ENCODE measurements around the gene DBP.

Gene DBP

DNA sequence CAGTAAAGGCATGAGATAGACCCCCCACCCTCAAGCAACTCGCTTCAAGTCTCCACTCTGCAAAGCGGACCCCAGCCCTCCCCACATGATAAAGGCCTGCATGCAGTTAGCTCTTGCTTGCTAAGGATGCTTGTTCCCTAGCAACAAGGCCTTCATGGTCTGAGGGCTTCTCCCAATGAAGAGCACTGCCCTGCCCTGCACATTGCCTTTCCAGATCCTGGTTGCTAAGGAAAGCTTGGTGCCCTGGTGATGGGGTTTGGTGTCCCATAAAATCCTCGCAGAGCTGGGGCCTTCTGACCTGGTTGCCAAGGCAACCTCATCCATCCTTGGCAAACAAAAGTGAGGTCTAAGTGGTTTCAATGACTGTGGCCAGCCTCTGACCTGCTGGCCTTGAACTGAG lies 6.0 kb downstream of the DBP start:
- in situ Hi-C loops (cut with MboI; ENCODE audit: low pct_unique_long_range_greater_than_20kb, low sequenced_read_pairs), result no loop called here

GRCh38 chr19:48630296-48631063 lies 6.7 kb downstream of the DBP start:
- in situ Hi-C loops (cut with MboI; ENCODE audit: low pct_unique_long_range_greater_than_20kb, low sequenced_read_pairs), result no loop called here

More for the DNA sequence above, 6.0 kb downstream of the DBP start:
- no peak for DNase-seq

DNA sequence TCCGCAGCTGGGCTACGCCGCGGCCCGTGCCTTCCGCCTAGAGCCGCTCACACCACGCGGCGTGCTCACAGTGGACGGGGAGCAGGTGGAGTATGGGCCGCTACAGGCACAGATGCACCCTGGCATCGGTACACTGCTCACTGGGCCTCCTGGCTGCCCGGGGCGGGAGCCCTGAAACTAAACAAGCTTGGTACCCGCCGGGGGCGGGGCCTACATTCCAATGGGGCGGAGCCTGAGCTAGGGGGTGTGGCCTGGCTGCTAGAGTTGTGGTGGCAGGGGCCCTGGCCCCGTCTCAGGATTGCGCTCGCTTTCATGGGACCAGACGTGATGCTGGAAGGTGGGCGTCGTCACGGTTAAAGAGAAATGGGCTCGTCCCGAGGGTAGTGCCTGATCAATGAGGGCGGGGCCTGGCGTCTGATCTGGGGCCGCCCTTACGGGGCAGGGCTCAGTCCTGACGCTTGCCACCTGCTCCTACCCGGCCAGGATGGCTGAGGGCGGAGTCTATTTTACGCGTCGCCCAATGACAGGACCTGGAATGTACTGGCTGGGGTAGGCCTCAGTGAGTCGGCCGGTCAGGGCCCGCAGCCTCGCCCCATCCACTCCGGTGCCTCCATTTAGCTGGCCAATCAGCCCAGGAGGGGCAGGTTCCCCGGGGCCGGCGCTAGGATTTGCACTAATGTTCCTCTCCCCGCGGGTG lies 7.4 kb downstream of the DBP start:
- DNase-seq, result no peak
- in situ Hi-C loops (cut with MboI; ENCODE audit: low pct_unique_long_range_greater_than_20kb, low sequenced_read_pairs), result no loop called here

More at GRCh38 chr19:48630296-48631063, 6.7 kb downstream of the DBP start:
- no peak for DNase-seq

DNA sequence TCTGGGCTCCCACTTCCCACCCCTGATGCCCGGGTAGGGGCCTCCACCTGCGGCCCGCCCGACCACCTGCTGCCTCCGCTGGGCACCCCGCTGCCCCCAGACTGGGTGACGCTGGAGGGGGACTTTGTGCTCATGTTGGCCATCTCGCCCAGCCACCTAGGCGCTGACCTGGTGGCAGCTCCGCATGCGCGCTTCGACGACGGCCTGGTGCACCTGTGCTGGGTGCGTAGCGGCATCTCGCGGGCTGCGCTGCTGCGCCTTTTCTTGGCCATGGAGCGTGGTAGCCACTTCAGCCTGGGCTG lies 7.9 kb downstream of the DBP start:
- in situ Hi-C loops (cut with MboI; ENCODE audit: low pct_unique_long_range_greater_than_20kb, low sequenced_read_pairs), result no loop called here
- no peak for DNase-seq

- in situ Hi-C loops (cut with MboI; ENCODE audit: low pct_unique_long_range_greater_than_20kb, low sequenced_read_pairs), result no loop called here
- no peak for DNase-seq
These were observed 8.5 kb downstream of the DBP start for GRCh38 chr19:48628486-48629296.

- in situ Hi-C loops (cut with MboI; ENCODE audit: low pct_unique_long_range_greater_than_20kb, low sequenced_read_pairs), result no loop called here
- DNase-seq, result no peak
These were observed 9.3 kb downstream of the DBP start for GRCh38 chr19:48627865-48628314.

GRCh38 chr19:48627201-48627864 lies 9.8 kb downstream of the DBP start:
- DNase-seq, result no peak

GRCh38 chr19:48625891-48626327 lies 11.3 kb downstream of the DBP start:
- no peak for DNase-seq
- in situ Hi-C loops (cut with MboI; ENCODE audit: low pct_unique_long_range_greater_than_20kb, low sequenced_read_pairs), result no loop called here

More at GRCh38 chr19:48627201-48627864, 9.8 kb downstream of the DBP start:
- in situ Hi-C loops (cut with MboI; ENCODE audit: low pct_unique_long_range_greater_than_20kb, low sequenced_read_pairs), result no loop called here

- in situ Hi-C loops (cut with MboI; ENCODE audit: low pct_unique_long_range_greater_than_20kb, low sequenced_read_pairs), result no loop called here
- no peak for DNase-seq
These were observed 12.1 kb downstream of the DBP start for GRCh38 chr19:48624791-48625723.

DNA sequence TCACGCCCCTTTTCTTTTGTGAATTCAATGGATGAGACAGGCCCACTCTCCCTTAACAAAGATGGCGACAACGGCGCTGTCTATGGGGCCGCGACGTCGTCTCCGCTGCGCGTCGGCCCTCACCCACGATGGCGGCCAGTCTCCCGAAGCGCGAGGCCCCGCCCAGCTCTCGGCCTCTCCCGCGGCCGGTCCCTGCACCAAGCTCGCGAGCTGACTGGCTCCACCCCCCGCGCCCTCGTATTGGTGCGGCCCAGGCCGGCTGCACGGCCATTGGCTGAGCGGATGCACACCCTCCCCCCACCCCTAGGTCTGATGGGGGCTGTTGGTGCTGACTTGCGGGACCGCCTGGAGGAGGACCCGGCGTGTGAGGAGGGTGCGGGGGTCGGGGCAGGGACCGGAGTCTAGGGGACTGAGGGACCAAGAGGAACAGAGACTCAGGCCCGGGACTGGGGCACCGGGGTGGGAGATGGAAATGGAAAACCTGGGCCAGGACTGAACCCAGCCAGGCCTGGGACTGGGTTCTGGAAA lies 13.0 kb downstream of the DBP start:
- in situ Hi-C loops (cut with MboI; ENCODE audit: low pct_unique_long_range_greater_than_20kb, low sequenced_read_pairs), result no loop called here
- DNase-seq, result peak; percentile 97

- in situ Hi-C loops (cut with MboI; ENCODE audit: low pct_unique_long_range_greater_than_20kb, low sequenced_read_pairs), result no loop called here
- no peak for DNase-seq
These were observed 13.6 kb downstream of the DBP start for GRCh38 chr19:48623556-48624066.

- in situ Hi-C loops (cut with MboI; ENCODE audit: low pct_unique_long_range_greater_than_20kb, low sequenced_read_pairs), result no loop called here
- no peak for DNase-seq
These were observed 17.2 kb downstream of the DBP start for GRCh38 chr19:48619692-48620585.

DNA sequence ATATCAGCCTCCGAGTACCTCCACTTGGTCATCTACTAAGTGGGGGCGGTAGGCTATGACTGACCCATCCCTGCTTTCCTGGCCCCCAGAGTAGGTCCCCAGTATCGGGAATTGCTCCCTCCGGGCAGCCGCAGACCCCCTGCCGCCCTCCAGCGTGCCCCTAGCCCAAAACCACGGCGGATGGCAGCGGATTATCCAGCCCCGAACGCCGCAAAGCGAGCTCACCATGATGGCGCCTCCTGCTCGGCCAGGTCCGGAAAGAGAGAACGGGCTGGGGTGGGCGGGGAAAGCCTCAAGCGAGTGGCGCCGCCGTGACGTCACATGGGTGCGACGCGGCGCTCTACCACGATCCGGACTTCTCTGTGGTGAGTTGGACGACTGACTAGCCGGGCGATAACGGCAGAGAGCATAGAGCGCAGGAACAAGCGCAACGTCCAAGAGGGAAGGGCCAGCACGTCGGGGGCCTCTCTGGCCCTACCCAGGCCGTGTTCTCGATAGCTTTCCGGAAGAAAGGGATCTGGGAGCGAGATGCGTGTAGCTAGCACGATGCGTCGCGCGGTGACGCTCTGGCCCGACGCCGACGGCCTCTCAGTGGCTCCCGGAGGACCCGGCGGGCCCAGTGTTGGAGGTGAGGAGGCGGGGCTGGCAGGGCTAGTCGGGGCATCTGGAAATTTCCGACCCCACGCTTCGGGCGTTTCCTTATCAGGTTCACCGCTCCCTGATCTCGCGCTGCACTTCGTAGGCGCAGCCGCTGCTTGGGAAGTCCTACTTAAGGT lies 18.1 kb downstream of the DBP start, which contains the start of the genes RPL18 and SPHK2:
Gene RPL18, minus strand, starts transcription at position 263 of the 776 bp plus-strand sequence. Its CDS starts 35 bp downstream, at position 228.
Gene SPHK2, plus strand, starts transcription at position 591 of the 776 bp plus-strand sequence. CDS start 1,009 bp downstream, outside the sequence.
- in situ Hi-C loops (cut with MboI; ENCODE audit: low pct_unique_long_range_greater_than_20kb, low sequenced_read_pairs), result no loop called here
- DNase-seq, result peak; percentile 99

DNA sequence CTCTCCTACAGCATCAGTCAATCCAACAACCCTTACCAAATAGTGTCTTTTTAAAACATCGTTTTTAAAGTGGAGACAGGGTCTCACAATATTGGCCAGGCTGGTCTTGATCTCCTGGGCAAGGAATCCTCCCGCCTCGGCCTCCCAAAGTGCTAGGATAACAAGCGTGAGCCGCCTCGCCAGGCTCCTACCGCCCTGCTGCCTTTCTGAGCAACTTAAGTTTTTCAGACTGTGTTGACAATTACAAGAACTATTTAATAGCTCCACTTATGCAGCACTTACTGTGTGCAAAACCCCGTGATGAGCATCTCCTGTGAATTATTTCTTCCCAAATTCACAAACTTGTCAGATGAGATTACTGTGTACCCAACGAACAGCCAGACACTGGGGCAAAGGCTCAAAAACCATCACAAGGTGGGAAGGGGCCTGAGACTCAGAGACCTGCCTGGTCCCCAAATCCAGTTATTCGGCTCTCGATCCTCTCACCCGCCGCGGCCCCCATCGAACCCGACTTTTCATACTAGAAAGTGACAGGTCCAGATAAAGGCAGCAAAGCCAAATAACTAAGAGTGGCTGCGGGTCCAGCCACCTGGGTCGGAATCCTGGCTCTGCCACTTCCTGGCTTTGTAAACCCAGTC lies 18.8 kb downstream of the DBP start:
- in situ Hi-C loops (cut with MboI; ENCODE audit: low pct_unique_long_range_greater_than_20kb, low sequenced_read_pairs), result no loop called here
- no peak for DNase-seq

DNA sequence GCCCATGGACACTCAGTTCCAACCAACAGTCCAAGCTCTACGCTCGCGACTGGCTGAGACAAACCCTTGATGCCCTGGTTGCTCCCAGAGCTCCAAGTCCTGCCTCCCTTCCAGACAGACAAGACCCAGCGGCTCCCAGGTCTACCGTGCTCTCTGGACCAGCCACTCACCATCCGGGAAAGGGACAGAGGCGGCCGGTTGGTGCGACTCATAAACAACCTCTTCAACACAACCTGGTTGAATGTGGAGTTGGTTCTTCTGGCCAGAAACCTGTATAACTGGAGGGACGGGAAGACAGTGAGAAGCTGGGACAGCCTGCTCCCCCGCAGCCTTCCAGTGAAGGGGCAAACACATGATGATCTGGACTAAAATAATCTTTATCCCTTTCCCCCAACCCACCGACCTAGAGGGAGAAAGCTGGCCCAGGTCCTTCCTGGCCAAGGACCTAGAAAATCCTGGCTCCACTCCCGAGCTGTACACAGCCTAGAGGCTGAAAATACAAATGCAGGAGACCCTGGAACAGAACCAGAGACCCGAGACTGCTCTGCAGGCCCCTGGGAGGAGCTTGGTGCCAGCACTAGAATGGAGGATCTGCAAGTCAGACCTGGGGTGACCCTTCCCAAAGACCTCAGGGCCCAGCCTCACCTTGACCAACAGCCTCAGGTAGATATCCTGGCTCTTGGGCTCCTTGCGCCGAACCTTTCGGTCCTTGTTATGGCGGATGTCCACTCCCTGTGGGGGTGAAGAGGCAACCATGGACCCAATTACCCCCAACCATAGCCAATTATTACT lies 19.8 kb downstream of the DBP start:
- DNase-seq, result no peak
- in situ Hi-C loops (cut with MboI; ENCODE audit: low pct_unique_long_range_greater_than_20kb, low sequenced_read_pairs), result no loop called here

Measured in KBM-7 (cell line).